Neutrophil (primary cell): ENCODE results near the gene LYPLA2.

ENCODE experiments used
- H3K27ac ChIP-seq: fragments of 200-600 bp; sonication (generic); 2 replicates; pipeline ENCODE4 v1.5.1; 2016; ENCODE audit warnings: mild to moderate bottlenecking, moderate library complexity
- H3K27me3 ChIP-seq: fragments of 200-600 bp; sonication (generic); 2 replicates; pipeline ENCODE4 v1.6.0; 2016; ENCODE audit warnings: mild to moderate bottlenecking
- H3K36me3 ChIP-seq: fragments of 200-600 bp; sonication (generic); 2 replicates; pipeline ENCODE4 v1.5.1; 2017
- H3K4me1 ChIP-seq, 2 experiments: fragments of 200-600 bp in 1 of 2; sonication (generic) in 1 of 2; 1 replicate in 1 of 2; 2 replicates in 1 of 2; pipeline versions ENCODE4 v1.5.1 to v1.6.1; 2013 to 2016; ENCODE audit warnings: low read depth in 1 of 2, low read length in 1 of 2, mild to moderate bottlenecking in 1 of 2, moderate library complexity in 1 of 2; ENCODE audit not compliant: control insufficient read depth in 1 of 2, insufficient read depth in 1 of 2
- H3K4me3 ChIP-seq, 2 experiments: fragments of 200-600 bp in 1 of 2; sonication (generic) in 1 of 2; 1 replicate in 1 of 2; 2 replicates in 1 of 2; pipeline ENCODE4 v1.5.1; 2013 to 2016; ENCODE audit warnings: low read depth in 1 of 2, low read length in 1 of 2, mild to moderate bottlenecking in 1 of 2, moderate library complexity in 1 of 2
- H3K9me3 ChIP-seq: fragments of 200-600 bp; sonication (generic); 2 replicates; pipeline ENCODE4 v1.5.1; 2016
- TF ChIP-seq, protein P1 (sequence below): fragments of 200-600 bp; sonication (generic); IDR thresholded peaks from 2 replicates; pipeline ENCODE4 v1.5.1; 2016; ENCODE audit warnings: antibody characterized with exemption

Gene LYPLA2

DNA sequence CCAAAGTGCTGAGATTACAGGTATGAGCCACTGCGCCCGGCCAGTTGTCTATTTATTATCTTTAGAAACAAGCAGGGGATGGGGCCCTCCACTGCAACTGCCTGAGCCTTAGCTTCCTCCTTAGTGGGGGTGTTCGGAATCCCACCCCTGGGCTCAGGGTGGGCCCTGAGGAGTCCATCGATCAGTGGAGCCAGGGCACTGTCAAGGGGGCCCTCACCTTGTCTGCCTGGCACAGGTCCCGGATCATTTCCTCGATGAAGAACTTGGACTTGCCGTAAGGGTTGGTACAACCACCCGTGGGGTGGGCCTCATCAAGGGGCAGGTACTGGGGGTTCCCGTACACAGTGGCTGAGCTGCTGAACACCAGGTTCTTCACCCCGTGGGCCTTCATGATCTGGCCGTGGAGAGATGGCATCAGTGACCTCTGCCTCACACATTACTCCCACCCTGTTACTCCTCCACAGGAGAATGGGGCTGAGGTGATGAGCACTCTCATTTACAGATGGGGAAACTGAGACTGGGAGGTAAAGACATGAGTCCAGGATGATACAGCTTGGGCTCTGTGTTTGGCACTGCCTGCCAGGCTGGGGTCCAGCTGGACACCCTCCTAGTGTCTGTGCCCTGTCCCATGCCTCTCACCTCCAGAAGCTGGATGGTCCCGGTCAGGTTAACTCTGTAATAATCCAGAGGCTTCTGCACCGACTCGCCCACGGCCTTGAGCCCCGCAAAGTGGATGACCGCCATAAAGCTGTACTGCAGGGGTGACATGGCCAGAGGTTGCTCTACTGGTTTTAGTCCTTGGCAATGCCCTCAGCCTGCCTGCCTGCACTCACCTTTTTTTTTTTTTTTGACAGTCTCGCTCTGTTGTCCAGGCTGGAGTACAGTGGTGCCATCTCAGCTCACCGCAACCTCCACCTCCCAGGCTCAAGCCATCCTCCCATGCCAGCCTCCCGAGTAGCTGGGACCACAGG, 6.8 kb downstream of the LYPLA2 start:
- H3K4me1 ChIP-seq = peaks cover 19 to 23% of the 10 kb centered on the region in 2 experiments
- H3K4me3 ChIP-seq = no peak overlapping the region
- no peaks in the 10 kb centered on the region for H3K9me3 ChIP-seq
- H3K27me3 ChIP-seq = no peaks in the 10 kb centered on the region
- H3K27ac ChIP-seq = no peak overlapping the region
- TF ChIP-seq, protein P1, sequence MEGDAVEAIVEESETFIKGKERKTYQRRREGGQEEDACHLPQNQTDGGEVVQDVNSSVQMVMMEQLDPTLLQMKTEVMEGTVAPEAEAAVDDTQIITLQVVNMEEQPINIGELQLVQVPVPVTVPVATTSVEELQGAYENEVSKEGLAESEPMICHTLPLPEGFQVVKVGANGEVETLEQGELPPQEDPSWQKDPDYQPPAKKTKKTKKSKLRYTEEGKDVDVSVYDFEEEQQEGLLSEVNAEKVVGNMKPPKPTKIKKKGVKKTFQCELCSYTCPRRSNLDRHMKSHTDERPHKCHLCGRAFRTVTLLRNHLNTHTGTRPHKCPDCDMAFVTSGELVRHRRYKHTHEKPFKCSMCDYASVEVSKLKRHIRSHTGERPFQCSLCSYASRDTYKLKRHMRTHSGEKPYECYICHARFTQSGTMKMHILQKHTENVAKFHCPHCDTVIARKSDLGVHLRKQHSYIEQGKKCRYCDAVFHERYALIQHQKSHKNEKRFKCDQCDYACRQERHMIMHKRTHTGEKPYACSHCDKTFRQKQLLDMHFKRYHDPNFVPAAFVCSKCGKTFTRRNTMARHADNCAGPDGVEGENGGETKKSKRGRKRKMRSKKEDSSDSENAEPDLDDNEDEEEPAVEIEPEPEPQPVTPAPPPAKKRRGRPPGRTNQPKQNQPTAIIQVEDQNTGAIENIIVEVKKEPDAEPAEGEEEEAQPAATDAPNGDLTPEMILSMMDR = no peak
- peaks cover 60% of the 10 kb centered on the region for H3K36me3 ChIP-seq

DNA sequence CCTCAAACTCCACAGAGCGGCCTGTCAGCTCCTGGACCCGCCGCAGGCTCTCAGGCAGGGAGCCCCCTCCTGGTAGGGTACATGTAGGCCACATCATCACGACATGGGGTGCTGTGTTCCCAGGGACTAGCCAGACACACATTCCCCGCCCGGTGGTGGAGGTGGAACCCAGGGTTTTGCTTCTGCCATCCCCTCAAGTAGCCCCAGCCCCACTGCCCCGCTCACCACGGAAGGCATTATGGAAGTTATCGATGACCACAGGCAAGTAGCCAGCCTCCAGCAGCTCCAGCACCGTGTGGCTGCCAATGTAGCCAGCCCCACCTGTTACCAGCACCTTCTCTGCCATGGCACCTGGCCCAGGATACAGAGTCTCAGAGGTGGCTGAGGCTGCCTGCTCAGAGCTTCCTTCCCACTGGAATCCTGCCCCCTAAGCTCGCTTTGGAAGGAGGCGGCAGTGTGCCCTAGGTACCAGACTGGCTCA, 7.8 kb downstream of the LYPLA2 start:
- Histone ChIP-seq H3K4me3 (no peak overlapping the region), H3K36me3 (peaks cover 53% of the 10 kb centered on the region), H3K9me3 (no peaks in the 10 kb centered on the region), H3K27me3 (no peaks in the 10 kb centered on the region), H3K4me1 (peaks cover 19 to 23% of the 10 kb centered on the region in 2 experiments), H3K27ac (no peak overlapping the region)
- TF ChIP-seq, protein P1 = no peak

GRCh38 chr1:23799255-23799569, 8.3 kb downstream of the LYPLA2 start:
- peaks cover 19 to 23% of the 10 kb centered on the region in 2 experiments for H3K4me1 ChIP-seq
- H3K4me3 ChIP-seq = peak overlapping the region; percentile 87 to 97
- no peaks in the 10 kb centered on the region for H3K27me3 ChIP-seq
- no peaks in the 10 kb centered on the region for H3K9me3 ChIP-seq
- TF ChIP-seq, protein P1 = no peak
- peaks cover 53% of the 10 kb centered on the region for H3K36me3 ChIP-seq
- peak overlapping the region; percentile 90 for H3K27ac ChIP-seq

DNA sequence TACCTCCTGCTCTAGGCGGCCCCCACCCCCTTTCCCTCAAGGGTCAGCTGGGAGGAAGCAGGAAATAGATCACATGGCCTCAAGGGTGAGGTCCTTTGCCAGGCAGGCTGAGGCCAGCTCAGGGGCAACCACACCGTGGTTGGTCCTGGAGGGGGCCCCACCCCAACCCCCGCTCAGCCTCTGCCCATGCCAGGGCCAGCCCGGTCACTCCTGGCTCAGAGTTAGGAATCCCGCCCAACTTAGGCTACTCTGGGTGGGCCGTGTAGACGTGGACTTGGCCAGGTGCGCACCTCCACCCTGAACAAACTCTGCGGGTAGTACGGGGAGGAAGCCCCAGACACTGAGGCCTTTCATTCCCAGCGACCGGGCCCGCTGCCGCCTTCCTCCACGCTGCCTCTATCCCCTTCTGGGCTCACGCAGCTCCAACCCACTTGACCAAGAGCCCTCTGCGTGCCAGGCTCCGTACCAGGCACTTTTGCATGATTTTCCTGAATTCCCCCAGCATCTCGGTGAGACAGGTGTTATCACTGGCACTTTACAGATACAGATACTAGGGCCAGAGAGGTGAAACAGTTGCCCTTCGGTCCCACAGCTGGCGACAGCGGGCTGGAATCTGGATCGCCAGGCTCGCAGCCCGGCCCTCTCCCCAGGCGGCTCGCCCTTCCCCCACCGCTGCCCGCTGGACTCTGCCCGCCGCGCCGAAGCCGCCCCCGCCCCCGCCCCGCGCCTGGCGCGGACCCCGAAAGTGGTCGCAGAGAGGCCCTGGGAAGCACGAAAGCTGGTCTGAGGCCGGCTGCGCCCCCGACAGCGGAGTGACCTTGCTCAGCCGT, 8.8 kb downstream of the LYPLA2 start:
- TF ChIP-seq, protein P1 = no peak
- H3K27me3 ChIP-seq = no peaks in the 10 kb centered on the region
- peaks cover 19 to 23% of the 10 kb centered on the region in 2 experiments for H3K4me1 ChIP-seq
- peaks cover 51% of the 10 kb centered on the region for H3K36me3 ChIP-seq
- H3K27ac ChIP-seq = peak overlapping the region; percentile 90
- H3K4me3 ChIP-seq = peak overlapping the region; percentile 87 to 97
- H3K9me3 ChIP-seq = no peaks in the 10 kb centered on the region

- no peaks in the 10 kb centered on the region for H3K27me3 ChIP-seq
- no peaks in the 10 kb centered on the region for H3K9me3 ChIP-seq
- H3K4me3 ChIP-seq = peak within 1 kb of the TSS; percentile 87 to 97
- TF ChIP-seq, protein P1 = peak; percentile 29
- peak within 1 kb of the TSS; percentile 90 for H3K27ac ChIP-seq
- H3K36me3 ChIP-seq = peaks cover 42% of the 10 kb centered on the region
- peaks cover 19 to 23% of the 10 kb centered on the region in 2 experiments for H3K4me1 ChIP-seq
Measured at GRCh38 chr1:23800400-23801337, 9.7 kb downstream of the LYPLA2 start, which contains the start of gene GALE. Gene GALE, minus strand, starts transcription at chr1:23800754. Its CDS starts 1,747 bp downstream, at chr1:23799007.
